K562 (cell line): ENCODE measurements around the gene DOCK3. TPM values are rescaled to one million over a fixed set of nuclear protein-coding genes. Genes with fewer than 3 reads are reported as not detected.

ENCODE experiments used
- ATAC-seq: fragments of 200-7000 bp; cut with Tn5 transposase; 3 replicates; pipeline ENCODE4 v1.9.1; 2020; ENCODE audit warnings: moderate library complexity
- BruUV-seq: library from RNA; stranded (reverse); fragments of 400-500 nt; replicated peaks from 2 replicates; lab custom pipeline; 2021; lab: Mats Ljungman, UMichigan
- CTCF ChIA-PET: fragments of 300-600 bp; formaldehyde crosslinking; extraction: SDS; loops from one replicate; lab custom pipeline; 2021; ENCODE audit warnings: low intra/inter-chr PET ratio; lab: Yijun Ruan, JAX
- POLR2A ChIA-PET: fragments of 300-600, 350-650 bp; sonication (Branson Sonifier 250); formaldehyde crosslinking; extraction: SDS; loops from one replicate; lab custom pipeline; 2021; ENCODE audit warnings: antibody characterized with exemption, inconsistent platforms; lab: Yijun Ruan, JAX
- DNase-seq, 4 experiments: peaks; one replicate each; pipeline versions ENCODE4 v3.0.0 to v3.0.0-alpha.2; 2011 to 2018; ENCODE audit warnings: low spot score in 3 of 4, mixed read lengths in 3 of 4; ENCODE audit errors: extremely low read depth in 1 of 4
- FAIRE-seq: peaks from 2 replicates; lab custom pipeline; 2011; peaks lifted over from hg19 to GRCh38; lab: Jason Lieb, UNC
- H2AFZ ChIP-seq: 2 replicates; pipeline ENCODE4 v1.6.0; 2011; ENCODE audit warnings: low read depth, low read length, control low read depth, inconsistent platforms
- H3K27ac ChIP-seq: fragments of 200-600 bp; 3 replicates; pipeline ENCODE4 v1.8.0; 2011; ENCODE audit warnings: low read depth, mild to moderate bottlenecking, control low read depth, inconsistent platforms, low read length, moderate library complexity, mixed read lengths; ENCODE audit errors: extremely low read depth
- H3K27me3 ChIP-seq, 2 experiments: fragments of 300-600 bp in 1 of 2; 2 replicates in 1 of 2; 3 replicates in 1 of 2; pipeline versions ENCODE4 v1.6.0 to v1.8.0; 2011; ENCODE audit warnings: inconsistent platforms in 2 of 2, low read length in 2 of 2, mild to moderate bottlenecking in 1 of 2, mixed read lengths in 1 of 2, moderate library complexity in 1 of 2; ENCODE audit not compliant: control insufficient read depth in 2 of 2, insufficient read depth in 2 of 2
- H3K36me3 ChIP-seq: fragments of 300-600 bp; 3 replicates; pipeline ENCODE4 v1.8.0; 2011; ENCODE audit warnings: mild to moderate bottlenecking, low read length, inconsistent platforms; ENCODE audit not compliant: control insufficient read depth, insufficient read depth
- H3K4me1 ChIP-seq, 2 experiments: fragments of 200-600 bp in 1 of 2; replicated peaks in 1 of 2; 2 replicates in 1 of 2; 3 replicates in 1 of 2; pipeline versions ENCODE4 v1.5.1 to v1.8.0; 2011; ENCODE audit warnings: inconsistent platforms in 2 of 2, low read length in 2 of 2, mild to moderate bottlenecking in 1 of 2, mixed read lengths in 1 of 2, moderate library complexity in 1 of 2; ENCODE audit not compliant: control insufficient read depth in 2 of 2, insufficient read depth in 2 of 2
- H3K4me2 ChIP-seq: 2 replicates; pipeline ENCODE4 v1.6.1; 2011; ENCODE audit warnings: low read length, control low read depth, inconsistent platforms, mixed read lengths; ENCODE audit not compliant: insufficient read depth
- H3K4me3 ChIP-seq: fragments of 200-600 bp; sonication (generic), shearing (Covaris generic); 2 replicates; pipeline ENCODE4 v1.5.1; 2016; ENCODE audit warnings: control low read depth, inconsistent platforms
- H3K79me2 ChIP-seq: fragments of 200-600 bp; 3 replicates; pipeline ENCODE4 v1.8.0; 2011; ENCODE audit warnings: low read length, inconsistent platforms; ENCODE audit not compliant: control insufficient read depth, insufficient read depth
- H3K9ac ChIP-seq, 2 experiments: 2 replicates each; pipeline versions ENCODE4 v1.6.0 to v1.6.1; 2011; ENCODE audit warnings: low read depth in 2 of 2, low read length in 2 of 2, control low read depth in 1 of 2, inconsistent platforms in 1 of 2, mild to moderate bottlenecking in 1 of 2, mixed read lengths in 1 of 2; ENCODE audit not compliant: insufficient read depth in 1 of 2
- H3K9me1 ChIP-seq: one replicate; pipeline ENCODE4 v1.6.0; 2011; ENCODE audit warnings: inconsistent platforms, mild to moderate bottlenecking, low read length, moderate library complexity; ENCODE audit not compliant: control insufficient read depth, insufficient read depth
- H3K9me3 ChIP-seq: replicated peaks from 2 replicates; pipeline ENCODE4 v1.5.1; 2011; ENCODE audit warnings: low read depth, low read length, inconsistent platforms; ENCODE audit not compliant: control insufficient read depth, insufficient read depth
- H4K20me1 ChIP-seq: replicated peaks from 2 replicates; pipeline ENCODE4 v1.6.1; 2011; ENCODE audit warnings: low read length, inconsistent platforms, mixed read lengths; ENCODE audit not compliant: control insufficient read depth, insufficient read depth
- CHD4 ChIP-seq: fragments of 200-600 bp; sonication (generic); IDR thresholded peaks from 3 replicates; pipeline ENCODE4 v1.6.1; 2012; ENCODE audit warnings: low read depth, mild to moderate bottlenecking, mixed read lengths, low read length, inconsistent platforms; ENCODE audit not compliant: insufficient read depth, insufficient replicate concordance, poor library complexity, severe bottlenecking
- CREM ChIP-seq: IDR thresholded peaks from 2 replicates; pipeline ENCODE4 v1.6.1; 2014; ENCODE audit warnings: antibody characterized with exemption, low read depth
- CTBP1 ChIP-seq: fragments of 450-650 bp; IDR thresholded peaks from 2 replicates; pipeline ENCODE4 v1.6.1; 2016; ENCODE audit warnings: borderline replicate concordance
- E2F1 ChIP-seq: sonication (generic); formaldehyde crosslinking; IDR thresholded peaks from 2 replicates; pipeline ENCODE4 v1.8.1; 2023; ENCODE audit warnings: mild to moderate bottlenecking, missing genetic modification reagents, moderate library complexity
- ESRRA ChIP-seq: fragments of 450-650 bp; IDR thresholded peaks from 2 replicates; pipeline ENCODE4 v1.6.1; 2014; ENCODE audit warnings: low read depth, mild to moderate bottlenecking, moderate library complexity, borderline replicate concordance
- IRF1 ChIP-seq: sonication (generic); formaldehyde crosslinking; IDR thresholded peaks from 2 replicates; pipeline ENCODE4 v1.8.0; 2022; ENCODE audit warnings: missing genetic modification reagents, mild to moderate bottlenecking, borderline replicate concordance
- KAT2B ChIP-seq: IDR thresholded peaks from one replicate; pipeline ENCODE4 v1.6.1; 2012; ENCODE audit warnings: low read depth, mild to moderate bottlenecking, control low read depth, inconsistent platforms, low read length, moderate library complexity
- KAT8 ChIP-seq: fragments of 450-650 bp; IDR thresholded peaks from 2 replicates; pipeline ENCODE4 v1.6.1; 2016; ENCODE audit warnings: low read depth, mild to moderate bottlenecking
- MYNN ChIP-seq, 2 experiments: sonication (generic); formaldehyde crosslinking in 1 of 2; IDR thresholded peaks; 2 replicates each; pipeline versions ENCODE4 v1.5.0 to v1.6.1; 2016 to 2020; ENCODE audit warnings: antibody characterized with exemption in 1 of 2, missing genetic modification reagents in 1 of 2
- PTBP1 ChIP-seq: fragments of 200-400 bp; formaldehyde crosslinking; IDR thresholded peaks from 2 replicates; pipeline ENCODE4 v1.6.1; 2017; ENCODE audit warnings: low read depth, low read length
- PURB ChIP-seq: sonication (generic); formaldehyde crosslinking; IDR thresholded peaks from 2 replicates; pipeline ENCODE4 v1.9.0; 2021; ENCODE audit warnings: low read depth, mild to moderate bottlenecking, missing genetic modification reagents
- RAD51 ChIP-seq: fragments of 450-650 bp; IDR thresholded peaks from 2 replicates; pipeline ENCODE4 v1.7.1; 2016; ENCODE audit warnings: low read depth, mild to moderate bottlenecking, borderline replicate concordance
- ZBTB26 ChIP-seq: fragments of 450-650 bp; formaldehyde crosslinking; IDR thresholded peaks from 2 replicates; pipeline ENCODE4 v1.4.0; 2022; ENCODE audit warnings: missing genetic modification characterization
- ZBTB5 ChIP-seq: fragments of 450-650 bp; IDR thresholded peaks from 2 replicates; pipeline ENCODE4 v1.6.1; 2017; ENCODE audit warnings: antibody characterized with exemption
- ZC3H11A ChIP-seq: IDR thresholded peaks from 2 replicates; pipeline ENCODE4 v1.6.1; 2012; ENCODE audit warnings: low read depth, low read length, improper control_type of control experiment
- ZNF57 ChIP-seq: fragments of 450-650 bp; formaldehyde crosslinking; IDR thresholded peaks from 2 replicates; pipeline ENCODE4 v1.4.0; 2020; ENCODE audit warnings: mild to moderate bottlenecking, moderate library complexity
- ZNF778 ChIP-seq: fragments of 450-650 bp; formaldehyde crosslinking; IDR thresholded peaks from 2 replicates; pipeline ENCODE4 v1.4.0; 2020; ENCODE audit warnings: mild to moderate bottlenecking, moderate library complexity
- ZNF780A ChIP-seq: fragments of 250-450 bp; sonication (Bioruptor Pico); IDR thresholded peaks from 2 replicates; pipeline ENCODE4 v1.5.0; 2021; ENCODE audit warnings: mild to moderate bottlenecking
- WGBS: fragments of 100-300 bp; shearing (Covaris generic); methylation state at CpG from one replicate; pipeline ENCODE4 v1.1.6; 2016; ENCODE audit warnings: low coverage, mixed read lengths; ENCODE audit not compliant: insufficient coverage; ENCODE audit errors: missing lambda C conversion rate; 5-methylcytosine and 5-hydroxymethylcytosine counted together
- in situ Hi-C: fragments of 300-500 bp; cut with MboI; formaldehyde crosslinking; loops from 4 replicates; pipeline ENCODE4 v1.15.0; 2018; ENCODE audit warnings: inconsistent platforms, mixed read lengths
- intact Hi-C: fragments of 100-400 bp; cut with micrococcal nuclease; formaldehyde crosslinking; loops from 2 replicates; pipeline ENCODE4 v1.14.2; 2022
- polyA plus RNA-seq, 8 experiments: library from polyadenylated mRNA; depleted of rRNA in 4 of 8; stranded (reverse) in 5 of 8; unstranded in 3 of 8; fragments of >200 nt; fragmentation: Nextera tagmentation in 2 of 8; fragmentation: Illumina TruSeq in 1 of 8; extraction: Ambion mirVana in 2 of 8; extraction: Trizol in 1 of 8; gene quantifications; 2 replicates each; pipeline versions ENCODE4 v1.2.1 to v1.2.3, GENCODE V29; 2011 to 2014; ENCODE audit warnings: inconsistent platforms in 1 of 8, missing spikeins in 1 of 8
- total RNA-seq, 7 experiments: library from RNA; depleted of rRNA in 6 of 7; stranded (reverse); fragments of >200 nt in 6 of 7; fragmentation: Illumina TruSeq in 2 of 7; extraction: Trizol in 2 of 7; gene quantifications; 2 replicates each; pipeline versions ENCODE4 v1.2.1 to v1.2.3, GENCODE V29; 2011 to 2021; ENCODE audit warnings: low replicate concordance in 1 of 7

DOCK3 gene
- total and polyA plus RNA-seq, 9 of the 15 experiments (the other 6 are each of a cell fraction or from before 2014, with no cell fraction given): under 0.01 to 0.03 (median 0.01) TPM; not detected in 4

GRCh38 chr3:50923955-50924354 is 249.2 kb downstream of the DOCK3 start:
- no peaks in the 10 kb centered on the region for H3K9me1 ChIP-seq
- no peak overlapping the region for H3K4me2 ChIP-seq
- H4K20me1 ChIP-seq: no peaks in the 10 kb centered on the region
- no peaks in the 10 kb centered on the region for H3K27me3 ChIP-seq
- H3K79me2 ChIP-seq: no peaks in the 10 kb centered on the region
- no peak overlapping the region for H3K4me3 ChIP-seq
- H3K27ac ChIP-seq: no peak overlapping the region
- POLR2A ChIA-PET: no interaction called here
- FAIRE-seq: no peak
- in situ Hi-C loops: no loop called here
- H3K36me3 ChIP-seq: no peaks in the 10 kb centered on the region
- 0% methylated on average over 1 of the region's 1 CpG for WGBS
- H3K9ac ChIP-seq: no peak overlapping the region
- no peak for ATAC-seq
- no peak for DNase-seq
- H3K4me1 ChIP-seq: no peaks in the 10 kb centered on the region
- CTCF ChIA-PET: no interaction called here
- BruUV-seq: no TSS peak
- intact Hi-C loops: no loop called here
- TF ChIP-seq PURB (CRISPR knock-in tag): no peak
- TF ChIP-seq KAT8: no peak
- no peak for TF ChIP-seq CHD4
- TF ChIP-seq ZNF778: no peak
- no peak for TF ChIP-seq ZC3H11A
- TF ChIP-seq CREM: no peak
- TF ChIP-seq CTBP1: no peak
- TF ChIP-seq ZNF57 (CRISPR knock-in tag): no peak
- no peak for TF ChIP-seq E2F1 (CRISPR knock-in tag)
- no peak for TF ChIP-seq IRF1 (CRISPR knock-in tag)
- no peak for TF ChIP-seq RAD51
- TF ChIP-seq MYNN (IDR thresholded peaks at IDR 0.05): no peak
- TF ChIP-seq MYNN (CRISPR knock-in tag; IDR thresholded peaks at IDR 0.05): no peak
- no peak for TF ChIP-seq ZBTB26 (CRISPR knock-in tag)
- TF ChIP-seq ZNF780A: no peak
- no peak for TF ChIP-seq ESRRA
- no peak for TF ChIP-seq KAT2B
- no peak for TF ChIP-seq PTBP1
- TF ChIP-seq ZBTB5: no peak
- TF ChIP-seq, all 486 proteins: peak for 0
- no peaks in the 10 kb centered on the region for H3K9me3 ChIP-seq
- H2AFZ ChIP-seq: no peak overlapping the region
